Measurements from ENCODE around the gene GPRIN1.
A peak's percentile ranks its signal among the peaks of the same experiment; 100 is the strongest.

The GPRIN1 gene

GRCh38 chr5:176642675-176643490 is 32.9 kb upstream of the GPRIN1 start:
- no peak for DNase-seq

DNA sequence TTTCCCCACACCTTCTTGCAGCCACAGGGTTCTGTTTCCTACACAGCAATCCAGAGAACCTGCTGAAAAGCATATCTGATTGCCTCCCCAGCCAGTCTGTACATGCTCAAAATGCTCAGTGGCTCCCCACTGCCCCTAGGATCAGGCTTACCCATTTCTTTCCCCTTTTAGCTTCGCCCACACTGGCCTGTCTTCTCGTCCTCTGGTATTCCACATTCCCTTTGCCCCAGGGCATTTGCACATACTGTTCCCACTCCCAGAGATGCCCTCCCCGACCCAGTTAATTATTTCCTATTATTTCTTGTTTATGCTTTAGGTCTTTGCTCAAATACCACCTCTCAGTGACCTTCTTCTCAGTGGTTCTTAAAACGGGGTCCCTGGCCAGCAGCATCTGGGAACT is 30.7 kb upstream of the GPRIN1 start:
- DNase-seq, result no peak

GRCh38 chr5:176639981-176640380 is 30.0 kb upstream of the GPRIN1 start:
- no peak for DNase-seq

DNA sequence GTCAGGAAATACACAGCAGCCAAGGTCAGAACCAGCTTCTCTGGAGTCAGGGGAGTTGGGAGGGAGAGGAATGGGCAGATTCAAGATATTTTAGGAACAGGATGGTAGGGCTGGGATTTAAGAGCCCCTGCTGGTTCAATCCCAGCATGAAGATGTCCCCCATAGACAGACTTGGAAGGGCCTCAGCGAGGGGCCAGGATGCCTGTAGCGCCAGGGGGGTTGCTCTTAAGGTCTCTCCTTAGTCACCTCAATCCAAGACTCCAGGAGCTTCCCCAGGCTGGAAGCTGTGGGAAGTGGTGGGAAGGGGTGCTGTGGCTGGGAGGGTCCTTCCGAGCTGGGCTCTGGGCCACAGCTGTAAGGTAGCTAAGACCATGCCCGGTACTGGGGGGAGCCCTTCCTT is 29.3 kb upstream of the GPRIN1 start:
- DNase-seq, result no peak

- no peak for DNase-seq
These were observed 28.5 kb upstream of the GPRIN1 start for GRCh38 chr5:176638437-176638836.

DNA sequence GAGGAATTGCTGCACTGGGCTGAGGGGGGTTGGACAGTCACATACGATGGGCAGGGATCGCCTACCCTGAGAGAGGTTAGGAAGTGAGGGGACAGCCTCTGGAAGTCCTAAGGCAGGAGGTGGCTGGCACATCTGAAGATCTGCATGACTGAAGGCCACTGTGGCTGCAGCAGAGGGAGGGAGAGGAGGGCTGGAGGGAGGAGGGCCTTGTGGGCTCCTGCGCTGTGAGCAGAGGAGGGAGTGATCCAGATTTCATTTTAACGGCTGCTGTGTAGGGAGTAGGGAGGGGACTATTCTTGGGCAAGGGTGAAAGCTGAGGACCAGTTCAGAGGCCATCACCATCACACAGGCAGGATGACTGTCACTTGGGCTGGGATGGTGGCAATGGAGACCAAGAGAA is 27.6 kb upstream of the GPRIN1 start:
- DNase-seq, result no peak

DNA sequence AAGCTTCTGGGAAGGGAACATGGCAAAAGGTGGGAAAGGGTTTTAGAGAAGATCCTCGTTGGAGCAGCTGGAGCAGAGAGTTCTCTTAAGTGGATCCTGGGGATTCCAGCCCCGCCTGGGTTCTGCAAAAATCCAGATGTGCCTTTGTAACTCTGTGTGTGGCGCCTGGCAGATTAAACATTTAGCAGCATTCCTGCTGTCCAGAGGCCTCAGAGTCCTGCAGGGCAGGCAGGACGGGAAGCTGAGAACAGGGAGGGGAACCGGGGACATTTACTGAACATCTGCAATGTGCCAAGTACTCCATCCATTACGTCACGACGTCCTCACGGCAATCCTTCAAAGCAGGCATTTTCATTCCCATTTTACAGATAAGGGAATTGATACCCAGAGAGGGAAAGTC is 26.5 kb upstream of the GPRIN1 start:
- no peak for DNase-seq

DNA sequence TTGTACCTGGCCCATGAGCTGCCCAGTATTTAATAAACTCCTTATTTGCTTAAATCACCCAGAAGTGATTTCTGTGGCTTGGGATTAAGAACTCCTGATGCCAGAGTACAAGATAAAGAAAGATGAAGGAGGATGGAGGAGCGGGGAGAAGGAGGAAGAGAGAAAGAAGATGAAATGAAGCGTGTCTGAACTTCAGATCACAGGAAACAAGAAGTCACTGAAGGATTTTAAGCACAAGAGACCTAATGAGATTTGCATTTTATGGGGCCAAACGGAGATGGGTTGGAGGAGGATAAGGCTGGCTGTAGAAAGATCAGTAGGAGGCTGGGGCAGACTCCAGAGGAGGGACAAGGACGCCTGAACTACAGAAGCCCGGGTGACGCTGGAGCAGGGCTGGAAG is 23.6 kb upstream of the GPRIN1 start:
- no peak for DNase-seq

- no peak for DNase-seq
These were observed 22.8 kb upstream of the GPRIN1 start for GRCh38 chr5:176632745-176633144.

DNA sequence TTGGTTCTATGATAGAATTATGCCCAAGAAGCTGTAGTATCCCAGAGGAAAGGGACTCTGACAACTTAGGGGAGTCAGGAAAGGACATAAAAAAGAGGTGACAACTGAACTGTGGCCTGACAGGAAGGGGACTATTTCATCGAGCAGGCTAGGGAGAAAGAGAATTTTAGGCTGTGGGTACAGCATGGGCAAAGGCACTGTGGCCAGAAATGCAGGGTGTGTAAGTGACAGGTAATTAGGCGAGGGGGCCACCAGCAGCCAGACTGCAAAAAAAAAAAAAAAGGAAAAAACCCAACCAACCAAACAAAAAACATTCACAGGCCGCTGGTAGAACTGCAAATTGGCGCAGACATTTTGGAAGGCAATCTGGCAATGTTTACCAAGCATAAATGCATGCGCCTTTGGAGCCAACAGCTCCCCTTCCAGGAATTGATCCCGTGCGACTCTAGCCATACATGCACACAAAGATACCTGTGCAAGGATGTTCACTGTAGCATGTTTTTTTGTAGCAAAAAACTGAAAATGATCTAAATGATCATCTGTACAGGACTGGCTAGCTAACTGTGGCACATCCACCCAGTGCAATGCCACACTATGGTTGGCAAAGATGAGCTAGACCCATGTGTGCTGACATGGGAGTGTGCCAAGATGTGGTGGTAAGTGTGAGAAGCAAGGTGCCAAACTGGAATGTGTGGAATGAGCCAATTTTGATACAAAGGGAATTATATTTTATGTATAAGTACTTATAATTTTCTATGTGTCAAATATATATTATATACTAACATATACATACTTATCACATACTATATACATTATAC is 21.6 kb upstream of the GPRIN1 start:
- no peak for DNase-seq

- no peak for DNase-seq
These were observed 20.8 kb upstream of the GPRIN1 start for GRCh38 chr5:176630681-176631222.

GRCh38 chr5:176629853-176630680 is 20.1 kb upstream of the GPRIN1 start, which contains the start of the genes EIF4E1B and SNCB:
TSS of gene EIF4E1B (plus strand) at chr5:176630675. CDS start at chr5:176642788, 12,113 bp downstream.
TSS of gene SNCB (minus strand) at chr5:176630534. CDS start at chr5:176629654, 880 bp downstream.
- DNase-seq, result peak; percentile 76

DNA sequence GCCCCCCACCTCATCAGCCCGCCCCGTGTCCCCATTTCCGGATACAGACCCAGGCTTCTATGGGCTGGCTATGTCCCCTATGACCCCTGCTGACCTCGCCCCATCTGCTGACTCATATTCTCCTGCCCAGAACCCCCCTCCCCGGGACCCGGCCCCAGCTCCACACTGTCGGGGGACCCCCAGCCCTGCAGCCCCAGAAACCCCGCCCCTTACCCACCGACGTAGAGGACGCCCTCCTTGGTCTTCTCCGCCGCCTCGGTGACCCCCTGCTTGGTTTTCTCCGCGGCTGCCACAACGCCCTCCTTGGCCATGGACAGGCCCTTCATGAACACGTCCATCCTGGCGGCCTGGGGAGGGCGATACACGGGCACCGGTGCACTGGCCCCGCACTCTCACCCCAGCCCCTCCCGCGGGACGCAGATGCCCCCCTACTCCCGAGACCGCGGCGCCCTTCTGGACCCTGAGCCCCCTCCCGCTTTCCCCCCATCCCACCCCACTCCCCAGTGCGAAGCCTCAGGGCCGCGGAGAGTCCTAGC is 19.4 kb upstream of the GPRIN1 start:
- no peak for DNase-seq

DNA sequence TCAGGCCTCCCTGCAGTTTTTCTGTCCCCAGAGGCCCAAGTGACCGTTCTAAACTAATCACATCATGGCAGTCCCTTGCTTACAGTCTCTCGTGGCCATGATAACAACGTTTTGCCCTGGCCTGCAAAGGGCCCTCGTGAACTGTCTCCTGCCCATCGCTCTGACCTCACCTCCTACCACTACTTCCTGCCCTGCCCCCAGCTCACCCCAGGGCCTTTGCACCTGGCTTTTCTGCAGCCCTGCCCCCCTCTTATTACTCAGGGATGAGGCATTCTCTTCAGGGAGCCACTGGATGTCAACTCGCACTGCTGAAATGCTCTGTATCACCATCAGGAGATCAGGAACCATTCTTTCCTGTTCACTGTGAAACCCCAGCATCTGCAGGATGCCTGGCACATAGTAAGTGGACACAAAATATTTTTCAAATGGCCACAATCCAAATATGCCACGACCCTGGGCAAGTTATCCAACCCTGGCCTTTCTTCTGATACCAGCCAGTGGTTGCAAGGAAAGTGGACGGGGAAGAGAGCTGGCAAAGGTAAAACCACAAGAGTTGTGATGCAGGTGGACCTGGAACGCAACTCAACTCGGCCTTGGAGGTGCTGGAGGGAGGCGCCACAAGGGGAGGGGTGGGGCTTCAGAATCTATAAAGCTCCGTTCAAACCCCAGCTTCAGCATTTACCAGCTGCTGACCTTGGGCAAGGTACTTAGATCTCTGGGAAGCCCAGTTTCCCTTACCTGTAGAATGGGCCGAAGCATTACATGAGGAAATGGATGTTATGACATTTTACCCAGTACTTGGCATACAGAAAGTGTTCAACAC is 18.7 kb upstream of the GPRIN1 start:
- no peak for DNase-seq

DNA sequence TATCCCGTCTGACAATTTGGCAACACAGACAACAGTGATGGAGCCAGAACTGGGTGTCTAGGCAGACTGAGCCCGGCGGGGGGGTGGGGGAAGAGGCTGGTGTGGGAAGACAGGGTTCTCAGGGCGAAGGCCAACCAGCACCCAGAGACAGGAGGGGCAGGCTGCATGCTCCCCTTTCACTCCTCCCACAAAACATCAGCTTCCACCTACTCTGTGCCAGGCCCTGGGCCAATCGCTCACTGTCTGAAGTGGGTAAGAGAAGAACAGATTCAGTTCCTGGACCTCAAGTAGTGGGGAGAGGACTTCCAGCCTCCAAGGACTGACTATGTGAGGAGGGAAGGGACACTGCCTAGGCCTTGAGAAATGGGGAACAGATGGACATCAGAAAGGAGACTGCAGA is 17.6 kb upstream of the GPRIN1 start:
- DNase-seq, result no peak

DNA sequence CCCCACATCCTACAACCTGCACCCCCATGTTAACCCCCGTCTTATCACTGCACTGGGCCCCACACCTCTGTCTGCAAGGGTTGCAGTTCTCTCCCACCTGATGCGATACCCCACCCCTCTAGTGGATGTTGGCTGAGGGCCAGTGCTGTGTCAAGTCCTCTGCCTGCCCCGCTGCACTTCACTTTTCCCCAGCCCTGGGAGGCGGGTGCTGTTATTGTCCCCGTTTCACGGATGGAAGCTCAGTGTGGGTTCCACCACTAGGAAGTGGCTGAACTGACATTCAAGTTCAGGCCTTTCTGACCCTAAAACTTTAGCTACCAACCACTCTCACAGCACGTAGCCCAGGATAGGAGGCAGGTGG is 16.9 kb upstream of the GPRIN1 start:
- DNase-seq, result no peak

GRCh38 chr5:176625966-176626875 is 16.3 kb upstream of the GPRIN1 start:
- DNase-seq, result no peak

- DNase-seq, result no peak
These were observed 15.6 kb upstream of the GPRIN1 start for GRCh38 chr5:176625512-176625911.

DNA sequence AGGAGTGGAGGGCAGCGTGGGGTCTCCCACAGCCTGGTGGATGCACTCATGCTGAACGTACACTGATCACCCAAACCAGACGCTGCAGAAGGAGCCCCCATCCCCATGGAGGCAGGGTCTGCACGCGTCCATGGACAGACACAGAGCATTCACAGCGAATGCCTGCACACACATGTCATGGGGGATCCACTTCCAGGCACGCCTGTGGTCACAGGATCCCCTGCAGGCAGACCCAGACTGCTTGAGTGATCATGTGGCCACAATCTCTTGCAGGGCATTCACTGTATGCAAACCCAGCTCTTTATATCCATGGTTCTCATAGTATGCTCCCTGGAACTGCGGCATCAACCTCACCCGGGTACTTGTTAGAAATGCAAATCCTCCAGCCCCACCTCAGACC is 15.0 kb upstream of the GPRIN1 start:
- DNase-seq, result no peak

- no peak for DNase-seq
These were observed 14.2 kb upstream of the GPRIN1 start for GRCh38 chr5:176624142-176624541.

DNA sequence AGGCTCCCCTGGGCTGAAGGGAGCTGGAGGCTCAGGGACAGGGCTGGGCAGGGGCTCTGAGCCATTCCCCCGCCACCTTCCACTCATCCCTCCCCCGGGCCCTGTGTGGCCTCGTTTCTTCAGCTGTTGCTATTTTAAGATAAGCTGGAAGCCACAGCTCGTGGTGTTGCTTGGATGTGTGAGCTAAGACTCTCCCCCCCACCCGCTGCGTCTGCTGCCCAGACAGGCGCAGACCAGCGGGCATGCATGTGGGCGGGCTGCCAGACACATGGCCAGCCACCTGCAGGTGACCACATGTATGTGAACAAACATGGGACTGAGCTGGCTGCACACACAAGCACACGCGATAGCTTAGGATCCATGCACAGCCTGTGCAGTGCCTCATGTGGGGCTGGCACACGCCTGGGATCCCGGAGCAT is 11.7 kb upstream of the GPRIN1 start:
- DNase-seq, result no peak

Data from islet precursor cell (in vitro differentiated cells).